Thyroid gland (tissue), 4 donors: Measurements from ENCODE around the gene MLLT1. TPM values are rescaled to one million over a fixed set of nuclear protein-coding genes. Genes with fewer than 3 reads are reported as not detected.

Experiments used
- DNase-seq, 2 donors: peaks; one replicate each; pipeline ENCODE4 v3.0.0-alpha.2; 2019
- H3K27ac ChIP-seq, 3 donors: fragments of 200-600 bp; sonication (generic); 1 replicate in 2 of 3; 2 replicates in 1 of 3; pipeline ENCODE4 v1.5.1; 2016 to 2019; ENCODE audit warnings: mild to moderate bottlenecking in 1 of 3, moderate library complexity in 1 of 3
- H3K27me3 ChIP-seq: fragments of 200-600 bp; sonication (generic); one replicate; pipeline ENCODE4 v1.5.1; 2019
- H3K36me3 ChIP-seq, 2 donors: fragments of 200-600 bp; sonication (generic); one replicate each; pipeline ENCODE4 v1.5.1; 2016 to 2019
- H3K4me1 ChIP-seq, 2 donors: fragments of 200-600 bp; sonication (generic); one replicate each; pipeline ENCODE4 v1.5.1; 2017 to 2019
- H3K4me3 ChIP-seq, 3 donors: fragments of 200-600 bp; sonication (generic); replicated peaks in 1 of 3; 1 replicate in 2 of 3; 2 replicates in 1 of 3; pipeline ENCODE4 v1.5.1; 2016; ENCODE audit warnings: mild to moderate bottlenecking in 1 of 3
- H3K9me3 ChIP-seq: fragments of 200-600 bp; sonication (generic); one replicate; pipeline ENCODE4 v1.5.1; 2017
- CTCF ChIP-seq, 6 experiments: fragments of 200-600 bp in 3 of 6; fragments of 450-650 bp in 3 of 6; sonication (generic) in 3 of 6; IDR thresholded peaks; one replicate each; pipeline ENCODE4 v1.5.1; 2016 to 2019; ENCODE audit warnings: antibody characterized with exemption in 6 of 6, mild to moderate bottlenecking in 2 of 6, inconsistent platforms in 1 of 6, moderate library complexity in 1 of 6
- POLR2A ChIP-seq, 2 donors: fragments of 450-650 bp; IDR thresholded peaks; one replicate each; pipeline ENCODE4 v1.6.1; 2017; ENCODE audit warnings: antibody characterized with exemption in 2 of 2, mild to moderate bottlenecking in 2 of 2, moderate library complexity in 1 of 2
- WGBS, 2 donors: methylation state at CpG; one replicate each; pipeline ENCODE4 v1.1.5; 2017; 5-methylcytosine and 5-hydroxymethylcytosine counted together
- intact Hi-C: fragments of 100-400 bp; cut with DNase I; formaldehyde crosslinking; loops from one replicate; pipeline ENCODE4 v1.15.1; 2023
- total RNA-seq, 4 donors: library from RNA; depleted of rRNA; stranded (reverse); fragments of >200 nt; gene quantifications; one replicate each; pipeline ENCODE4 v1.2.3, GENCODE V29; 2016

MLLT1 gene
- total RNA-seq, 4 donors from 2014 or later: 19.2 to 35.0 (median 26.7) TPM

GRCh38 chr19:6264803-6265202 is 15.0 kb downstream of the MLLT1 start:
- no peak for DNase-seq
- Histone ChIP-seq H3K27me3 (no peaks in the 10 kb centered on the region), H3K36me3 (peaks cover 10 to 24% of the 10 kb centered on the region in 2 donors), H3K27ac (no peak overlapping the region), H3K4me3 (no peak overlapping the region), H3K9me3 (no peaks in the 10 kb centered on the region), H3K4me1 (peaks cover 0 to 12% of the 10 kb centered on the region in 2 donors)
- WGBS, 2 donors: 86 to 94% methylated on average over 4 of the region's 4 CpGs
- TF ChIP-seq CTCF (IDR thresholded peaks at IDR 0.05): no peak
- no peak for TF ChIP-seq POLR2A (IDR thresholded peaks at IDR 0.05)
- intact Hi-C loops: no loop called here

GRCh38 chr19:6263735-6264444 is 15.9 kb downstream of the MLLT1 start:
- intact Hi-C loops: no loop called here
- 74 to 81% methylated on average over 18 of the region's 18 CpGs for WGBS, 2 donors
- H3K27ac ChIP-seq: no peak overlapping the region
- no peak for TF ChIP-seq CTCF (IDR thresholded peaks at IDR 0.05)
- peaks cover 10 to 15% of the 10 kb centered on the region in 2 donors for H3K36me3 ChIP-seq
- DNase-seq: no peak
- H3K9me3 ChIP-seq: no peaks in the 10 kb centered on the region
- no peaks in the 10 kb centered on the region for H3K27me3 ChIP-seq
- no peak overlapping the region for H3K4me3 ChIP-seq
- peaks cover 6 to 21% of the 10 kb centered on the region in 2 donors for H3K4me1 ChIP-seq

- TF ChIP-seq CTCF (IDR thresholded peaks at IDR 0.05): no peak
- TF ChIP-seq POLR2A (IDR thresholded peaks at IDR 0.05): no peak
- H3K27ac ChIP-seq: no peak overlapping the region
- H3K27me3 ChIP-seq: no peaks in the 10 kb centered on the region
- no peaks in the 10 kb centered on the region for H3K9me3 ChIP-seq
- 87 to 88% methylated on average over 11 of the region's 12 CpGs for WGBS, 2 donors
- DNase-seq: no peak
- peaks cover 10 to 11% of the 10 kb centered on the region in 2 donors for H3K36me3 ChIP-seq
- H3K4me1 ChIP-seq: peaks cover 6 to 21% of the 10 kb centered on the region in 2 donors
- H3K4me3 ChIP-seq: no peak overlapping the region
- intact Hi-C loops: no loop called here
These were observed 16.5 kb downstream of the MLLT1 start for GRCh38 chr19:6263306-6263705.

- WGBS, 2 donors: 87 to 92% methylated on average over 11 of the region's 11 CpGs
- intact Hi-C loops: no loop called here
- H3K27me3 ChIP-seq: no peaks in the 10 kb centered on the region
- peaks cover 6 to 21% of the 10 kb centered on the region in 2 donors for H3K4me1 ChIP-seq
- H3K4me3 ChIP-seq: no peak overlapping the region
- no peak for DNase-seq
- H3K9me3 ChIP-seq: no peaks in the 10 kb centered on the region
- peaks cover 10 to 11% of the 10 kb centered on the region in 2 donors for H3K36me3 ChIP-seq
- no peak overlapping the region for H3K27ac ChIP-seq
- TF ChIP-seq CTCF (IDR thresholded peaks at IDR 0.05) (no peak), POLR2A (IDR thresholded peaks at IDR 0.05) (no peak)
These were observed 17.3 kb downstream of the MLLT1 start for GRCh38 chr19:6262519-6262918.

- peaks cover 10 to 11% of the 10 kb centered on the region in 2 donors for H3K36me3 ChIP-seq
- H3K4me3 ChIP-seq: no peak overlapping the region
- TF ChIP-seq POLR2A (IDR thresholded peaks at IDR 0.05) (no peak), CTCF (IDR thresholded peaks at IDR 0.05) (no peak)
- no peak overlapping the region for H3K27ac ChIP-seq
- peaks cover 6 to 21% of the 10 kb centered on the region in 2 donors for H3K4me1 ChIP-seq
- DNase-seq: no peak
- H3K27me3 ChIP-seq: no peaks in the 10 kb centered on the region
- intact Hi-C loops: no loop called here
- 83 to 84% methylated on average over 12 to 15 of the region's 15 CpGs for WGBS, 2 donors
- H3K9me3 ChIP-seq: no peaks in the 10 kb centered on the region
These were observed 17.9 kb downstream of the MLLT1 start for GRCh38 chr19:6261883-6262282.
